AG10803 (cell line): ENCODE measurements around the gene TRIM15.

Experiments used
- DNase-seq: peaks from one replicate; pipeline ENCODE4 v3.0.0; 2010; ENCODE audit warnings: low read depth
- H3K4me3 ChIP-seq: 2 replicates; pipeline ENCODE4 v1.5.1; 2011; ENCODE audit warnings: mild to moderate bottlenecking, low read length, control low read depth
- CTCF ChIP-seq: conservative IDR thresholded peaks from 2 replicates; pipeline ENCODE4 v1.5.1; 2011; ENCODE audit warnings: mild to moderate bottlenecking, low read length, control low read depth, inconsistent platforms

The TRIM15 gene

GRCh38 chr6:30204116-30204515 is 40.8 kb downstream of the TRIM15 start:
- TF ChIP-seq CTCF, result no peak
- H3K4me3 ChIP-seq, result no peak overlapping the region
- DNase-seq, result no peak

- 0 out of 2 replicates have a peak, but pooled peaks have one; percentile 7 for TF ChIP-seq CTCF
- no peak overlapping the region for H3K4me3 ChIP-seq
- DNase-seq, result peak; percentile 35
These were observed 42.8 kb downstream of the TRIM15 start for GRCh38 chr6:30206152-30206551.

- no peak overlapping the region for H3K4me3 ChIP-seq
- TF ChIP-seq CTCF, result no peak
- DNase-seq, result peak; percentile 61
These were observed 43.7 kb downstream of the TRIM15 start for GRCh38 chr6:30206799-30207618.

GRCh38 chr6:30207619-30208295 is 44.4 kb downstream of the TRIM15 start:
- TF ChIP-seq CTCF, result no peak
- H3K4me3 ChIP-seq, result no peak overlapping the region
- DNase-seq, result peak; percentile 51

- DNase-seq, result no peak
- no peak overlapping the region for H3K4me3 ChIP-seq
- TF ChIP-seq CTCF, result no peak
These were observed 48.0 kb downstream of the TRIM15 start for GRCh38 chr6:30211306-30211705.

GRCh38 chr6:30211899-30212298 is 48.6 kb downstream of the TRIM15 start:
- TF ChIP-seq CTCF, result no peak
- DNase-seq, result no peak
- peak overlapping the region; percentile 92 for H3K4me3 ChIP-seq
